ENCODE measurements around the gene CDC42BPA. TPM values are rescaled to one million over a fixed set of nuclear protein-coding genes. Genes with fewer than 3 reads are reported as not detected.

Gene CDC42BPA
- total and polyA plus RNA-seq, 2 of the 13 experiments (the other 11 are each of a cell fraction or from before 2014, with no cell fraction given): 6.5 to 16.0 TPM

DNA sequence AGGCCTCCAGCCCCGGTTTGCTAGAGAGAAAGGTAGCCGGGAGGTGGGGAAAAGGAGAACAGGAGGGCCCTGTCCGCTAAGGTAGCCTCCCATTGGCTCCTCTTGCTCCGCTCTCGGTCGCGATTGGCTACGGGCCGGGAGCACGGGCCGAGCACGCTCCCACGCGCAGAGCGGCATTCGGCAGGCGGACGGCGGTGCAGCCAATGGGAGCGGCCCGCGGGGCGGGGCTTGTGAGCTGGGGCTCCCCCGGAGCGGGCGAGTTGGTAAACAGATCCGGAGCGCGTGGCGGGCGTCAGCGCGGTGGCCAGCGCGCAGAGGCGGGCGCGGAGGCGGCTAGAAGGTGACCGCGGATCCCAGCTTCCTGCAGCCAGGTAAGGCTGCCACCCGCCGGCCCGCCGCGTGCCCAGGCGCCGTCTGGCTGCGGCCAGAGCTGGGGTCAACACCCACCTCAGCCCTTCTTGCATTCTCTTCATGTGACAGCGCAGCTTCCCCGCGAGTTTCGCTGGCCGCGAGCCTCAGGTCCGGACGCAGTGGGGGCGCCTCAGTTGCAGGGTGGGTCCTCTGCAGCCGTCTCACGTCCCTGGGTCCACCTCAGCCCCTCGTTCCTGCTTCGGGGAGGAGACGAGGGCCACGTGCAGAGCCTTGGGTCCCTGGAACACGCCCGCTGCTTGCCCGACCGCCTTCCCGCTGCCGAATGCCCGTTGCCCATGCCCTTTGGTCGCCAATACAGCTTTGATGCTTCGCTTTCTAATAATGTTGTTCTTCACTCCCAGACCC is 378.1 kb downstream of the CDC42BPA start, which contains the start of gene COQ8A (continued):
- TF ChIP-seq ZBTB39 (CRISPR knock-in tag; IDR thresholded peaks at IDR 0.05) (peak; percentile 78; the same call in 1 of the 2 replicates), ZBTB3 (CRISPR knock-in tag; IDR thresholded peaks at IDR 0.05; ENCODE audit: borderline replicate concordance, low read depth) (0 out of 2 replicates have a peak, but pooled peaks have one; percentile 62), SRSF4 (IDR thresholded peaks at IDR 0.05; ENCODE audit: low read depth, low read length, poor library complexity, severe bottlenecking) (no peak), PHF20 (CRISPR knock-in tag; IDR thresholded peaks at IDR 0.05) (no peak; the same call in 1 of the 2 replicates), KDM2A (CRISPR knock-in tag; IDR thresholded peaks at IDR 0.05; ENCODE audit: borderline replicate concordance, low read depth) (peak; percentile 36; the same call in 1 of the 2 replicates), ZNF18 (CRISPR knock-in tag; IDR thresholded peaks at IDR 0.05; ENCODE audit: insufficient replicate concordance) (peak; percentile 52), ZNF737 (CRISPR knock-in tag; IDR thresholded peaks at IDR 0.05; ENCODE audit: borderline replicate concordance) (0 out of 2 replicates have a peak, but pooled peaks have one; percentile 70), ZNF124 (CRISPR knock-in tag; IDR thresholded peaks at IDR 0.05) (no peak)
- TF ChIP-seq, protein P1, sequence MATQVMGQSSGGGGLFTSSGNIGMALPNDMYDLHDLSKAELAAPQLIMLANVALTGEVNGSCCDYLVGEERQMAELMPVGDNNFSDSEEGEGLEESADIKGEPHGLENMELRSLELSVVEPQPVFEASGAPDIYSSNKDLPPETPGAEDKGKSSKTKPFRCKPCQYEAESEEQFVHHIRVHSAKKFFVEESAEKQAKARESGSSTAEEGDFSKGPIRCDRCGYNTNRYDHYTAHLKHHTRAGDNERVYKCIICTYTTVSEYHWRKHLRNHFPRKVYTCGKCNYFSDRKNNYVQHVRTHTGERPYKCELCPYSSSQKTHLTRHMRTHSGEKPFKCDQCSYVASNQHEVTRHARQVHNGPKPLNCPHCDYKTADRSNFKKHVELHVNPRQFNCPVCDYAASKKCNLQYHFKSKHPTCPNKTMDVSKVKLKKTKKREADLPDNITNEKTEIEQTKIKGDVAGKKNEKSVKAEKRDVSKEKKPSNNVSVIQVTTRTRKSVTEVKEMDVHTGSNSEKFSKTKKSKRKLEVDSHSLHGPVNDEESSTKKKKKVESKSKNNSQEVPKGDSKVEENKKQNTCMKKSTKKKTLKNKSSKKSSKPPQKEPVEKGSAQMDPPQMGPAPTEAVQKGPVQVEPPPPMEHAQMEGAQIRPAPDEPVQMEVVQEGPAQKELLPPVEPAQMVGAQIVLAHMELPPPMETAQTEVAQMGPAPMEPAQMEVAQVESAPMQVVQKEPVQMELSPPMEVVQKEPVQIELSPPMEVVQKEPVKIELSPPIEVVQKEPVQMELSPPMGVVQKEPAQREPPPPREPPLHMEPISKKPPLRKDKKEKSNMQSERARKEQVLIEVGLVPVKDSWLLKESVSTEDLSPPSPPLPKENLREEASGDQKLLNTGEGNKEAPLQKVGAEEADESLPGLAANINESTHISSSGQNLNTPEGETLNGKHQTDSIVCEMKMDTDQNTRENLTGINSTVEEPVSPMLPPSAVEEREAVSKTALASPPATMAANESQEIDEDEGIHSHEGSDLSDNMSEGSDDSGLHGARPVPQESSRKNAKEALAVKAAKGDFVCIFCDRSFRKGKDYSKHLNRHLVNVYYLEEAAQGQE (IDR thresholded peaks at IDR 0.05; ENCODE audit: borderline replicate concordance in 1 of 2, low read depth in 1 of 2, low read length in 2 of 2): peak in 1 of 2 experiments; percentile 32; a peak in 1 of 4 replicates
- TF ChIP-seq, protein P2, sequence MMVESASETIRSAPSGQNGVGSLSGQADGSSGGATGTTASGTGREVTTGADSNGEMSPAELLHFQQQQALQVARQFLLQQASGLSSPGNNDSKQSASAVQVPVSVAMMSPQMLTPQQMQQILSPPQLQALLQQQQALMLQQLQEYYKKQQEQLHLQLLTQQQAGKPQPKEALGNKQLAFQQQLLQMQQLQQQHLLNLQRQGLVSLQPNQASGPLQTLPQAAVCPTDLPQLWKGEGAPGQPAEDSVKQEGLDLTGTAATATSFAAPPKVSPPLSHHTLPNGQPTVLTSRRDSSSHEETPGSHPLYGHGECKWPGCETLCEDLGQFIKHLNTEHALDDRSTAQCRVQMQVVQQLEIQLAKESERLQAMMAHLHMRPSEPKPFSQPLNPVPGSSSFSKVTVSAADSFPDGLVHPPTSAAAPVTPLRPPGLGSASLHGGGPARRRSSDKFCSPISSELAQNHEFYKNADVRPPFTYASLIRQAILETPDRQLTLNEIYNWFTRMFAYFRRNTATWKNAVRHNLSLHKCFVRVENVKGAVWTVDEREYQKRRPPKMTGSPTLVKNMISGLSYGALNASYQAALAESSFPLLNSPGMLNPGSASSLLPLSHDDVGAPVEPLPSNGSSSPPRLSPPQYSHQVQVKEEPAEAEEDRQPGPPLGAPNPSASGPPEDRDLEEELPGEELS (CRISPR knock-in tag; IDR thresholded peaks at IDR 0.05): 0 out of 2 replicates have a peak, but pooled peaks have one; percentile 37
- TF ChIP-seq, protein P3, sequence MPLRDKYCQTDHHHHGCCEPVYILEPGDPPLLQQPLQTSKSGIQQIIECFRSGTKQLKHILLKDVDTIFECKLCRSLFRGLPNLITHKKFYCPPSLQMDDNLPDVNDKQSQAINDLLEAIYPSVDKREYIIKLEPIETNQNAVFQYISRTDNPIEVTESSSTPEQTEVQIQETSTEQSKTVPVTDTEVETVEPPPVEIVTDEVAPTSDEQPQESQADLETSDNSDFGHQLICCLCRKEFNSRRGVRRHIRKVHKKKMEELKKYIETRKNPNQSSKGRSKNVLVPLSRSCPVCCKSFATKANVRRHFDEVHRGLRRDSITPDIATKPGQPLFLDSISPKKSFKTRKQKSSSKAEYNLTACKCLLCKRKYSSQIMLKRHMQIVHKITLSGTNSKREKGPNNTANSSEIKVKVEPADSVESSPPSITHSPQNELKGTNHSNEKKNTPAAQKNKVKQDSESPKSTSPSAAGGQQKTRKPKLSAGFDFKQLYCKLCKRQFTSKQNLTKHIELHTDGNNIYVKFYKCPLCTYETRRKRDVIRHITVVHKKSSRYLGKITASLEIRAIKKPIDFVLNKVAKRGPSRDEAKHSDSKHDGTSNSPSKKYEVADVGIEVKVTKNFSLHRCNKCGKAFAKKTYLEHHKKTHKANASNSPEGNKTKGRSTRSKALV (CRISPR knock-in tag; IDR thresholded peaks at IDR 0.05): no peak; the same call in 1 of the 2 replicates
- TF ChIP-seq, protein P4, sequence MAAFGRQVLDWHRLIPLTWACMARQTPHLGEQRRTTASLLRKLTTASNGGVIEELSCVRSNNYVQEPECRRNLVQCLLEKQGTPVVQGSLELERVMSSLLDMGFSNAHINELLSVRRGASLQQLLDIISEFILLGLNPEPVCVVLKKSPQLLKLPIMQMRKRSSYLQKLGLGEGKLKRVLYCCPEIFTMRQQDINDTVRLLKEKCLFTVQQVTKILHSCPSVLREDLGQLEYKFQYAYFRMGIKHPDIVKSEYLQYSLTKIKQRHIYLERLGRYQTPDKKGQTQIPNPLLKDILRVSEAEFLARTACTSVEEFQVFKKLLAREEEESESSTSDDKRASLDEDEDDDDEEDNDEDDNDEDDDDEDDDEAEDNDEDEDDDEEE (CRISPR knock-in tag; IDR thresholded peaks at IDR 0.05): peak; percentile 43; the same call in 1 of the 2 replicates
